Skeletal muscle cell (primary cell): Measurements from ENCODE around the gene ANKS6.

Experiments
- DNase-seq: peaks from one replicate; pipeline ENCODE4 v3.0.0-alpha.2; 2010; ENCODE audit warnings: low read depth
- H3K4me3 ChIP-seq: 2 replicates; pipeline ENCODE4 v1.5.1; 2011; ENCODE audit warnings: low read depth, mild to moderate bottlenecking, control low read depth, low read length, moderate library complexity

ANKS6 gene

DNA sequence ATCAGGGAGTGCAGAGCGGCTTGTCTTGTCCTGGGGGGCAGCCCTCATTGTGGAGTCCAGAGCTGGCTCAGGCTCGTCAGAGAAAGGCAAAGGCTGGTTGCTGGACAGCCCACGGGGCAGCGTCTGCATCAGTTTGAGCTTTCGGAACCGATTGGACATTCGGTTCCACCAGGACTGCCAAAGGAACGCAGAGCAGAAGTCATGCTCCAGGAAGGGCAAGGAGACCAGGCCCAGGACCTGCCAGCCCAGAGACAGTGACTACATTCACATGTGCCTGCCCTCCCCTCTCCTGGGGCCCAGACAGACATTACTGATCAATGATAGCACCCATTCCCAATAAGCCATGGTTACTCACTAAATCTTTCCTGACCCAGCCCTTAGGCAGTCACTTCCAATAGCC is 18.1 kb downstream of the ANKS6 start:
- DNase-seq = no peak
- H3K4me3 ChIP-seq = no peak overlapping the region

DNA sequence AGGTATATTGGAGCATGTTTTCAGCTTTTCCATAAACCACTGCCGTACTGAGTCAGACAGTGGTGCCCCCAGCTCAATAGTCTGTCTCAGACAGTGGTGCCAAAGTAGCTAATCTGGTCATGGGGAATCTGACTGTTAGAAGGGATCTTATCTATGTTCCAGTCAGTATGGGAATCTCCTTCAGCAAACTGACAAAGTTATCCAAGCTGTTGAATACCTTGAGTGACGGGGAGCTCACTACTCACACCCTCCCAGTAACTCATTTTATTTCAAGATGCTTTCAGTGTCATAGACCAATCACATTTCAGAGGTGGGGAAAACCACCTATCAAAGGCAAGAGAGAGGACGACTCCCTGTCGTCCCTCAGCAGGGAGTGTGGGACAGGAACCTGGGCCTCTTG is 18.7 kb downstream of the ANKS6 start:
- no peak for DNase-seq
- no peak overlapping the region for H3K4me3 ChIP-seq

DNA sequence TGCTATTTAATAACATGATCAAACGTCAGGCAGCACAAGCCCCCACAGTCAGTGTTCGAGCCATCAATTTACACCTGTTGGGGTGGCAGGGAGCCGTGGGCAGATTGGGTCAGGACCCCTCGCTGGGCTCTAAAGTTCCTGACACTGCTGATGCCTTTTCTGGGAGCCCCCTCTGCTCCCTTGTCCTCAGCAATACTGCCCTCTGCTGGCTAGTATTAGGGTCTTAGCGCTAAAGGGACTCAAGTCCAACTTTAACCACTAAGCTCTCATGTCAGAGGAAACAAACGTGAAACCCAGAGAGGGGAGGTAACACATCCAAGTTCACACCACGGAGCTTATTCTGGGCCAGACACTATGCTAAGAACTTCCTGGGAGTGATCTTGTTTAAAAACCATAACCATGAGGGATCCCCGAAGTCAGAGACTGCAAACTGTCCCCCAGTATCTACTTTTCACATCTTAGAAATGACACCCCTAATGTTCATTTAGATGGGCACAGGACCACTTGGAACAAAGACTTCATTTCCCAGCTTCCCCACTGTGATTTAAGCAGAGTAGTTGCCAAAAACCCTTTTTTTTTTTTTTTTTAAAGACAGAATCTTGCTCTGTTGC is 20.4 kb downstream of the ANKS6 start:
- no peak overlapping the region for H3K4me3 ChIP-seq
- DNase-seq = no peak

GRCh38 chr9:98774746-98775145 is 21.6 kb downstream of the ANKS6 start:
- no peak for DNase-seq
- no peak overlapping the region for H3K4me3 ChIP-seq

- no peak for DNase-seq
- no peak overlapping the region for H3K4me3 ChIP-seq
Measured at GRCh38 chr9:98773721-98774120, 22.6 kb downstream of the ANKS6 start.

DNA sequence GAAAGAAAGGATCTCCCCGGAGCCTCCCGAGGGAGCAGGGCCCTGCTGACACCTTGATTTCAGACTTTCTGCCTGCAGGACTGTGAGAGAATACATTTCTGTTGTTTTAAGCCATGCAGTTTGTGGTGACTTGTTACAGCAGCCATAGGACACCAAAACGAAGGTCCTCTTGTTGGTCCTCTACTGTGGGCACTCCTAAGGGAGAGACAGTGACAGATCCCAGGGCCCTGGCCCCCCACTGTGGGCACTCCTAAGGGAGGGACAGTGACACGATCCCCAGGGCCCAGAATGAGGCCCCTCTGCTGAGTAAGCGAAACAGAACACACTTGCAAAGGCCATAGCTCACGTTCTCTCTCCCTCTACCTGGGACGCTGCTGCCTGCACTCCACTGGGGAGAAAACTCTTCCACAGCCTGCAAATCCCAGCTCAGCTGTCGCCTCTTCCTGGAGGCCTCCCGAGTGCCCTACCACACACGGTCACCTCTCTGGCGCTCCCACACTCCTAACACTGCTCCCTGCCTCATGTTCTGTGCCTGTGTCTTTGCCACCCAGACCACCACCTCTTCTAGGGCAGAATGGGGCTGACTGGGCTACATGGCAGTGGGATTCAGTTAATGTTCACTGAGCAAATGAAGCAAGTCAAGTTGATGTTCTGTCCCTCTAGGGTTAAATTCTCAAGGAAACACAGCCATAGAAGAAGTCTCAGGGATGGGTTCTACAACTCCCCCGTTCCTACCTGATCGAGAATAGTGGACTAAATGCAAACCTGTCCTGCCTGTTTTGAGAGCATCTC is 23.8 kb downstream of the ANKS6 start:
- no peak for DNase-seq
- H3K4me3 ChIP-seq = no peak overlapping the region

DNA sequence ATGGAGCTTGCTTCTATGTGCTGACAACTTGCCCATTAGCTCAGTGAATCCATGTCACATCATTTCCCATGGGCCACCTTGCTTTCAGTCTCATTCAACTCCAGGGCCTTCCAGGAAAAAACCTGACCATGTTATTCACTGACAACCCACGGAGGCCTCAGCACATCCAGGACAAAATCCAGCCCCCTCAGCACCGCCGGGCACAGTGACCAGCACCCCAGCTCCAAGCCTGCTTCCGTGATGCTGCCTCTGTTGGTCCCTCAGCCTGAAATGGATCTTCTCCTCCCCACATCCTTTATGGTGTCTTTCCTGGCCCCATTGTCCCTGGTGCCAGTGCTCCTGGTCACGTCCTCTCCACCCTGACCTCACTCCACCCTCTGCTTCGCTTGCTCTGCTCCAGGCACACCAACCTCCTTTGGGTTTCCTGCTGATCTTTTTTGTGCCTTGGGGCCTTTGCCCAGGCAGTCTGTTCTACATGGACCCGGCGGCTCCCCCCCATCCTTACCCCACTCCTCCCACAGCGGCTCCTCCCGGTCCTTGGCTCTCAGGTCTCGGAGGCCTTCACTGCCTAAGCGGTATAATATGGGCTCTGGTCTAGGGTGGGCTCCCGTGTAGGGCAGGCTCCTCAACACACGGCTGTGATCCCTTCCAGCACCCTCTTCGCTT is 25.0 kb downstream of the ANKS6 start:
- H3K4me3 ChIP-seq = no peak overlapping the region
- no peak for DNase-seq

DNA sequence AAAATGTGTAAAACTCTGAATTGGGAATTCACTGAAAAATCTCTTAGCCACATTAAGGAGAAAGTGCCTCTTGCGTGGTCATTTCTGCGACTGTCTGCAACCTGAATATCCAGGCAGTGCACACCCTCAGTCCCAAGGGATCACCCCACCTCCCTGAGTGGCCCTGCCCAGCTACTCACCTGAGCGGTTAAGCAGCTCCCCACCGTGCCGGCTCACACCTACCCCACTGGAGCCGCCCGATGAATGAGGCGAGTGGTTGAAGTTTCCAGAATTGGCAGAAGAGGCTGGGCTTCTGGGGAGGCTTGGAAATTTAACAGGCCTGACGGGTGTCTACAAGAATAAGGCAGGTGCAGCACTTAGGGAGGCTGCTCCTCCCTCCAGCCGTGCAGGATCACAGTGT is 25.6 kb downstream of the ANKS6 start:
- H3K4me3 ChIP-seq = no peak overlapping the region
- DNase-seq = no peak

- H3K4me3 ChIP-seq = no peak overlapping the region
- no peak for DNase-seq
Measured at GRCh38 chr9:98768344-98768743, 28.0 kb downstream of the ANKS6 start.

DNA sequence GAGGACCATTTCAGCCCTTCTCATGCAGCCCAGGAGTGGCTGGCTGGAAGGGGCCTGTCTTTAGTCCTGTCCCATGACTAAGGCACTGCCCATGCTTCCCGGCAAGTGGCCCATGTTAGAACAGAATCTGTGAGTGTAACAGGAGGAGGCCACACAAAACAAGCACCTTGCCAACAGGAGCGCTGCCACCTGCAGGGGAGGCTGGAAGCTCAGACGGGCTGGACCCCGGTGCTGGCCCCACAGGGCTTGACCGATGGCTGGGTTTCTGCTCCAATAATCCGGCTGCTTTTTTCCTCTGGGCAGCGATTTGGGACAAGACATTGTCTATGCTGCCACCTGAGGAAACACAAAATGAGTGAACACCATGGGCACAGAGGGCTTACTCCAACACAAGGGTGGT is 28.4 kb downstream of the ANKS6 start:
- DNase-seq = no peak
- H3K4me3 ChIP-seq = no peak overlapping the region

GRCh38 chr9:98767196-98767595 is 29.2 kb downstream of the ANKS6 start:
- no peak for DNase-seq
- no peak overlapping the region for H3K4me3 ChIP-seq

- H3K4me3 ChIP-seq = no peak overlapping the region
- DNase-seq = peak; percentile 45
Measured at GRCh38 chr9:98766586-98766985, 29.8 kb downstream of the ANKS6 start.

DNA sequence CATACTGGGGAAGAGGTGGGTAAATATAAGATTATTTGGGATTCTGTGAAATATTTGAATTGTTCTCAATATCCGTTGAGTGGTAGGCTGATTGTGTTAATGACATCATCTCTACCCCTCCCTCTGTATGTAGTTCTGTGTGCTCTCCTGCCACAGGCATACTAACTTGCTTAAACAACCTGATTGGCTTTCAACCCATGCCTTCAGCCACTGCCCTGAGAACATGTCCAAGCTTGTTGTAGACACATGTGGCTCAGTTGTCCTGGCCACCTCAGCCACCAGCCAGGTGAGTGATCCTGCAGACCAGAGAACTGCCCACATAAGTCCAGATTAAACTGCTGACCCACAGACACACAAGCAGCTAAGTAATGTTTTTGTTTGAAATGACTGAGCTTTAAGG is 31.1 kb downstream of the ANKS6 start:
- DNase-seq = no peak
- H3K4me3 ChIP-seq = no peak overlapping the region

GRCh38 chr9:98763986-98764745 is 32.2 kb downstream of the ANKS6 start:
- DNase-seq = no peak
- H3K4me3 ChIP-seq = no peak overlapping the region

- H3K4me3 ChIP-seq = no peak overlapping the region
- no peak for DNase-seq
Measured at GRCh38 chr9:98760231-98760630, 36.1 kb downstream of the ANKS6 start.

GRCh38 chr9:98755006-98755618 is 41.2 kb downstream of the ANKS6 start:
- no peak overlapping the region for H3K4me3 ChIP-seq
- DNase-seq = no peak

DNA sequence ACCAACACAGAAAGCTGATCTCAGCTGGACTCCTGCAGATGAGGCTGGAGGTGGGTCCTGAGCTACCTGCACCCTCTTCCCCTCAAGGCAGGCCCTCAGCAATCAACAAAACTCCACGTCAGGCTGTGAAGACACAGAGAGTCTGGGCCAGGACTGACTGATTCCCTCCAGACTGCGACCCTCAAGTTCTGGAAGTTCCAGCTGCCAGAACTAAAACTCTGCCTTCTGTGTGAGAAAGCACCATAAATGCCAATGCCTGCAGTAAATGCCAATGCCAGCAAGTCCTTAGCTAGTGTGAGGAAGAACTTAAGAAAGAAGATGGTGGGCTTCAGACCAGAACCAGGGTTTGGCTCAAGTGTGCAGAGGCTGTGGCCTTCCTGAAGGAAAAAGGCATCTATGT is 45.1 kb downstream of the ANKS6 start:
- DNase-seq = no peak
- no peak overlapping the region for H3K4me3 ChIP-seq

GRCh38 chr9:98750364-98751060 is 45.8 kb downstream of the ANKS6 start:
- no peak for DNase-seq
- H3K4me3 ChIP-seq = no peak overlapping the region

DNA sequence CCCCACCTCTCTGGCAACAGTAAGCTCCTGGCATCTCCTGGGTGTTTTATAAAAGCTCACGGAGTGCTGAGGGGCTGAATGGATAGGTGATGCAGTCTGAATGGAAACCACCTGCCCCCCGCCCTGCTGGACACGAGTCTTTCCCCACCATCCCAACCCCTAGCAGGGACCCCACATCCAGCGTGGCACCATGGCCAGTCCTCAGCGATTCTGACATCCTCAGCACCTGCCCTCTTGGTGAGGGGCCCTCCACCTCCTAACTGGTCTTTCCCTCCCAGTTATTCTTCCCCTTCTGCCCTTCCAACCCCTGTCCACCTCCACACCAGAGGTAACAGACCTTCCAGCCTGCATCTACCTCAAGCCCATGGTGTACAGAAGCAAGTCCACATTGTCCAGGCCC is 48.9 kb downstream of the ANKS6 start:
- DNase-seq = no peak
- no peak overlapping the region for H3K4me3 ChIP-seq
